Stimulated activated CD4-positive, alpha-beta T cell treated with anti-CD3 and anti-CD28 coated beads, Interleukin-12 subunit alpha, Interleukin-12 subunit beta, amount 100 ng/mL, for 4 hours (primary cell): Measurements from ENCODE around the gene CTSE.

Experiments used
- DNase-seq: peaks from one replicate; pipeline ENCODE4 v3.0.0-alpha.2; 2020

CTSE gene

DNA sequence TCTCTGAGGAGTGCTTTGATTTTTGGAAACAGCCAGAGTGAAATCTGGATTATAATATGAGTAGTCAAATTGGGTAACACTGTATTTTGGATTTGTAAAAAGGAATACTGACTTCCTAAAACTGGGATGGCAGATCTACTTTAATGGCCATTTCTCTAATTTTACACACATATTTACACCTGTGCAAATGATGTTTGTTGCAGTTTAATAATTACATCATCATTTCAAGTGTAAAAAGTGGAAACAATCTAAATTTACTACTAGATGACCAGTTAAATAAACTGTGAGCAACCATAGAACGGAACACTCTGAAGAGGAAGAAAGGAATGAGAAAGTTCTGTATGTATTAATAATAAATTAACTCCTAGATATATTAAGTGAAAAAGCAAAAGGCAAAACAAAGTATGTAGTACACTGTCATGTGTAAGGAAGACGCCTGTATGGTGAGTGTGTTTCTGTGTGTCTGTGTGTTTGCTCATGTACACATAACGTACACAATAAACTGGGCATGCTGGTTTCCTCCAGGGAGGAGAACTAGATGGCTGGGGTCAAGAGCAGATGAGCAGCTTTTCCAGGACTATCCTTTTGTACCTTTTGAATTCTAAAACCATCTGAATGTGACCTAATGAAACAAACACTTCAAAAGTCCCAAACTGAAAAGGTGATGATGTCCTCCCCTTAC is 26.4 kb upstream of the CTSE start:
- no peak for DNase-seq

DNA sequence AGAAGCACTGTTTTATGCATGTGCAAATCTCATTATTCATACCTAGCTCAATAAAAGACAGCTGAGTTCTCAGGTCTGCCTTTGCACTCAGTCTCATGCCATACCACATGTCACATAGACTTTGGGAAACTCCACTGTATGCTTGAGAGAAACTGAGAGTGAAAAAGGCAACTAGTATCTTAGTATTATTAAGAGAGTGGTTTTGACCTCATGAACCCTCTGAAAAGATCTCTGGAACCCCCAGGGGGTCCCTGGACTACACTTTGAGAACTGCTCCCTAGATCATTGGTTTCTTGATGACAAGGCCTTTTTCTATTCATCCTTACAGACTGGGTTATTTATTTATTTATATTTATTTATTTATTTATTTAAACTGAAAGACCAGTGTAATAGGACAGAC is 25.6 kb upstream of the CTSE start:
- DNase-seq = no peak

DNA sequence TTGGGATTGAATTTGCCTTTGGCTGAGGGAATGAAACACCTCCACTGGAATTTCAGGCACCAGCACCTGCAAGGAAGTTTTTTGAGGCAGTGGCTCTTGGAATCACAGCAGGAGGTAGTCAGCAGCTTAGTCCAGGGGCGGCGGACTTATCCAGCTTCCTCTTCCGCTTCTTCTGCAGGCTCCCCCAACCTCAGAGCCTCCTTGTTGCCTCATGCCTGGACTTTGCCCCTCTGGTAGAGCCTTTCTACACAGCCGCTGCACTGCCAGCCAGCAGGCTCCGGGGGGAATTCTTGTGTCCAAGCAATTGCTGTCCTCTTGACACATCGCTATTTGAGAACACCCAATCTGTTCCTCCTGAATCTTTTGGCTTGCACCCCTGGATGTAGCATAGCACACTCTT is 24.9 kb upstream of the CTSE start:
- no peak for DNase-seq

DNA sequence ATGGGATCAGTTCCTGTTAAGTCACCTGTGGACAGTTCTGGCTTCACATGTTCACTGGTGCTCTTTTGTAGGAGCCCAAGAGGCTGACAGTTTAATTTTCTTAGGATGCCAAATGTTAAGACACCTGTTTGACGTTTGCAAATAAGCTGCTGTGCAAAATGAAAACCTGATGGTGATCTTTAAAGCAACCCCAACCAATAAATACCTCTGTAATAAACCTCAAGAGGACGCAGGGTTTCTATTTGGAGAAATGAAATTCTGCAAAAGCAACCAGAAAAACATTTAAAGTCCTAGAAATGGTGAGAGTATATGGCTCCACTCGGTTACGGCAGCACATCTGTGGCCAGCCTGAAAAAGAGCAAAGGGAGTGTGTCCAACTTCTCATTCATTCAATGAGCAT is 23.6 kb upstream of the CTSE start:
- DNase-seq = no peak

DNA sequence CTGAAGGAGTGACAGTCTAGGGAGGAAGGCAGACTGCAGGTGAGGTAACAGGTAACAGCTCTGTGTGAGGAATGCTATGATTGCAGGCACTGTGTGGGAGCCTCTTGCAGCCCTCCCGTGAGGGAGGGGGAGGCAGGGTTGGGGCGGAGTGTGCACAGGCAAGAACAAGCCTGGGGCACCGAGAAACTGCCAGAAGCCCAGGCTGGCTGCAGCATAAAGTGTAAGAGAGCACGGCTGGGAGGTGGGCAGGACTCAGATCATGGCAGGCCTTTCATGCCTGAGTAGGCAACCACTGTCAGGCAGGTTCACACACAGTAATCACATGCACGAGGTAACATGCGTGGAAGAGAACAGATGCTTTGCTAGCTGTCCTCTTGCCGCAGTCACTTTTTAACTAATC is 17.9 kb upstream of the CTSE start:
- DNase-seq = no peak

DNA sequence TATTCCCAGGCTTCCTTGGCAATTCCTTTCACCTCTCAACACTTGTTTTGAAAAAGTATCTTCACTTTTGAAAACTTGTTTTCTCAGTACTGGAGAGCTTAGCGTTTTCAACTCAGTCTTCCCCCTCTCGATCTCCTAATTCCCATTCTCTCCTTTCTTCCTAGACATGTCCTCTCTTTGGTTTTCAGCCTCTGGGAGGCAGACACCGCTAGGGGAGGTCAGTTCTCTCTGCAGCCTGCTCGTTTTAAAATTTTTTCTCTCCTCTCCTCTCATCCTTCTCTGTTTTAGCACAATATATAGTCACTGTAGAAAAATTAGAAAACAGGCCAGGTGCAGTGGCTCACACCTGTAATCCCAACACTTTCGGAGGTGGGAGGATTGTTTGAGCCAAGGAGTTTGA is 16.6 kb upstream of the CTSE start:
- DNase-seq = no peak

DNA sequence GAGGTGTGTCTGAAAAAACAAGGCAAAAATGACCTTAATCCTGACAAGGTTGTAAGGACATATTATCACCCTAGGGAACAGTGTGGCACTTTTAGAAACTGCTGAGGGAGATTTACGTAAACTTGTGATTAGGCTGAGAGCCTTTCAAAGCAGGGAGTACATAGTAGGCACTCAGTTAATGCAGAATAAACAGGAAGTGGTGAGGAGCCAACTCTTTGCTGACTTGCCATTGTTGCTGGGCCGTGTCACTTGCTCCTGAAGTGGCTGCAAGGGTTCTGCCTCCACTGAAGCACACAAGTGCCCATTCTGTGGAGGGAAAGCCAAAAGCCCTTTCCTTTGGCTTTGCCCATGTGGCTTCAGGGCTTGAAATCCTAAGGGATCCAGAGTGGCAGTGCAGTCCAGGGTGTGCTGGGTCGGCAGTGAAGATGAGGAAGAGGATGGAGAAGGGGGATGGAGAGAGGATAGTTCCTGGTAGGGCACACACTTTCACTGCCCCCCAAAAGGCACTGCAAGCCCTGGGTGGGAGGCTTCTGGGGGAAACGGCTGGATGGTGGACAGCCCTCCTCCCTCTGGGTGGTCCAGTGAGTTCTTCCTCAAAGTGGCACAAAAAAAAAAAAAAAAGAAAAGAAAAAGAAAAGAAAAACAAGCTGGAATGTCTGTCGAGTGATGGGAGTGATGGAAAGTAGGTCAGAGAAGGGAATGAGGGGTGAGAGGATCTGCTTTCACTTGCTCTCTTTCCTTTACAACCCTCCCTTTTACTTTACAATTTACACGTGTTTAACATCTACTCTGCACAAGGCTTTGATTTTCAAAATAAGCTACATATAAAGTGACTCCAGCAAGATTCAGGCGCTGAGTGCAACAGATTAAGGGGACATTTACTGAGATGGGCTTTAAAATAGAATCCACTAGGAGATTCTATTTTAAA is 15.6 kb upstream of the CTSE start:
- no peak for DNase-seq

DNA sequence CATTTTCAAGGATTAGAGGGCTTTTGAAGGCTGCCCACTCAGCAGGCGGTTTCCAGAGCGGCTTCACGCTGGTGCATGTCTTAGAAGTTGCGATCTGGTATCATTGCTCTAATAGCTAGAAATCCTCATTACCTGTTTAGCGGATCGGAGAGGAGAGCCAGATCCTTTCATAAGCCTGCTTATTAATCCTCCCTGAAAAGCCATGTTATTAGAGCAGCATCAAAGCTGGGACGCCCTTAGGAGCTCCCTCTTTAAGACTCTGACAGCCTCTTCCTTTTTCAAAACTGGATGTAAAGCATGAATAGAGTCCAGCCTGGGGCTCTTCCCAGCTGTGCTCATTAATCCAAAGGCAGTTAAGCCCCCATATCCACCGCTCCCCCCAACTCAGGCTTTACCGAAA is 13.9 kb upstream of the CTSE start:
- no peak for DNase-seq

DNA sequence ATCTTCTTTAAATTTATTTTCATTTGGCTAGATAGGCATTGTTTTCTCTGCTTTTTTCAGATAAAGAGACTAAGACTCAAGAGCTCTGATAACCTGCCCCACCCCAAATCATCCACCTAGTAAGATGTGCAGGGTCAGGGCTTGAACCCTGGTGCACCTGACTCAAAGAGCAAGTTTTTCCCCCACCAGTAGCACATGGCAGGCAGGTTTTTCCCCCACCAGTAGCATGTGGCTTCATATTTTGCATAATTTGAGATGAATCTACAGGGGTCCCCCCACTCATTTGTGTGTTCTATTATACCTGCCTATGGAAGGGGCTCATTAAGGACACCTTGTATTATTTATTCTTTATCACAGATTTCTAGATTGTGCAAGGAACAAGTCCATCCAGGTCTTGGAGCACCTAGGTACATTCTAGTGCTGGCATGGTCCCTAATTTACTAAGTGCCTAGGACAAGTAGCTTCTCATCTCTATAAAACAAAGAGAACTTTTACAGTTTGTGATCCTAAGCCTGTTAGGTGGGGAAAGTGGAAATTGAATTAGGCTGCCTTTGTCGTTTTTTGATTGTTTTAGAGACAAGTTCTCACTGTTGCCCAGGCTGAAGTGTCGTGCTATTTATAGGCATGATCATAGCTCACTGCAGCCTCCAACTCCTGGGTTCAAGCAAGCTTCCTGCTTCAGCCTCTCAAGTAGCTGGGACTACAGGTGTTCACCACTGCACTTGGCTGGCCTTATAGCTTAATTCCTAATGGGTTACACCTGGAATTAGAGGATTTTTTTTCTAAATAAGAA is 13.2 kb upstream of the CTSE start:
- no peak for DNase-seq

DNA sequence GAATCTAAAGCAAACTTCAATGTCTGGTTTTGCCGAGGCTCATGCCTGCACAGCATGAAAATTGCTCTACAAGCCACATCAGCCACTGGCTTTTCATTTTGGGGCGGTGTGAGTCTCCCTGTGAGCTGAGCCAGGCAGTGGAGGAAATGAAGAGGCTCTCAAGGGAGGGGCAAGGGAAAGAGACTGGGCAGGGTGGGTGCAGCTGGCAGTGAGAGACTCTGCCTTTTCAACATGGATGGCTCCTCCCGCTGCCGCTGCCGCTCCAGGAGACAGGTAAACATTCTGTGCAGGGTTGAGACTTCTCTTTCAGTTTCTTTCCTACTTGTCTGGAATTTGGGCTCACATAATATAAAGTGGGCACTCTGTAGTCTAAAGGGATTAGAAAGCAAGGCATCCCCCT is 11.3 kb upstream of the CTSE start:
- DNase-seq = no peak

DNA sequence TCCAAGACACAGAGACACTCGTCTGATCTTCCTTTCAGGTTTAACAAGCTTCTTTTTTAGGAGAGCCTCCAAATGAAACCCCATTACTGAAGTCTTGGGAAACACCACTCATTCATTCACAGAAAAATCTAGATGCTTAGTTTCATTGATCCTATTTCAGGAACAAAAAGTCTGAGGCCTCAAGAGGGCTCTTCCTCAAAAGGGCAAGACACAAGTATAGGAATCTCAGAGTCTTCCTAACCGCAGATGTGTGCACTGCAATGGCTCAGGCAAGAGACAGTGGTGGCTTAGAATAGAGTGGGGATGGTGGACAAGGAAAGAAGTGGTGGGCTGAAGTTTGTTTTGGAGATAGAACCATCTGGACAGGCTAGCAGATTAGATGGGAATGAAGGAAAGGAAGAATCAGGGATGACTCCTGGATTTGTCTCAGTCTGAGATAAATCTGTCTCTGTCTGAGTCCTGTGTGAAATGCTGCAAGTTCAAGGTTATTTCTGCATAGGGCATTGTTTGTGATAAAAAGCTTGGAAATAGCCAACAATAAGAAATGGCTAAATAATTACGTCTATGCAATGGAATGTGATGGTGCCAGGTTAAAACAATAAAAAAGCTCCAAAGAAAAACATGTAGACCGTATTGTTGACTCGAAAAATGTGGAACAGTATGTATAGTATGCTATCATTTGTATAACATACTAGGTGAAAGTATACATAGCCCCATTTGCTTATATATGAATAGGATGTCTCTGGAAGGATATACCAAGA is 8.9 kb upstream of the CTSE start:
- DNase-seq = no peak

DNA sequence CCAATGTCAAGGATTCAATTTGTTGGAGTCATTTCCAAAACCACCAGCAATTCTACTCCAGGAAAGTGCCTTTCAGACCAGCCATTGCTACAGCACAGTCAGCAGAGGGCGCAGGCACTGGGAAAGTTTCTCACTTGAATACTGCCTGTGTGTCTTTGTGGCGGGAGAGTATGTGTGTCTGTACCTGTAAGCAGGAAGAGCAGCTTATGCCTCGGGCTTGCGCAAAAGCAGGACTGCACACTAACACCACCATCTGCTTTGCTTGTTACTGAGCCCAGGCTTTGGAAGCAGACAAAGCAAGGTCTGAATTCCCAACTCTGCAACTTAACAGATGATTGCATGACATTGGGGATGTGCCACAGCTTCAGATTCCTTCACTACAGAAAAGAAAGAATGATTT is 7.0 kb upstream of the CTSE start:
- peak; percentile 59 for DNase-seq

DNA sequence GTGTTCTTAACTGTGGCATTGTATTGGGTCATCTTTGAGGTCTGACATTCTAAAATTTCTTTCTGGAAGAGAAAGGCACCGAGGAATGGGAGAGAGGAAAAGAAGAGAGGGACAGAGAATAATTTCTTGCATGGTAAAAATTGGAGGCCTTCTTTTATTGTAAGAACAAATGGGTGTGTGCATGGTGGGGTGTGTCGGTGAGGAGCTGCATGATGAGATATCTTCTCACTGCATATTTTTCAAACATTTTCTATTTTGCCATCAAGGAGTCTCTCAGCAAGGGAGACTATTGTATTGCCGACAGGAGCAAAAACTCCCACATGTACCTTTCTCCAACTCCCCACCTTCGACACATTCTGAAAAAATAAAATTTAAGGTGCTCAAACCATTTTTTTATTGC is 6.5 kb upstream of the CTSE start:
- DNase-seq = no peak

DNA sequence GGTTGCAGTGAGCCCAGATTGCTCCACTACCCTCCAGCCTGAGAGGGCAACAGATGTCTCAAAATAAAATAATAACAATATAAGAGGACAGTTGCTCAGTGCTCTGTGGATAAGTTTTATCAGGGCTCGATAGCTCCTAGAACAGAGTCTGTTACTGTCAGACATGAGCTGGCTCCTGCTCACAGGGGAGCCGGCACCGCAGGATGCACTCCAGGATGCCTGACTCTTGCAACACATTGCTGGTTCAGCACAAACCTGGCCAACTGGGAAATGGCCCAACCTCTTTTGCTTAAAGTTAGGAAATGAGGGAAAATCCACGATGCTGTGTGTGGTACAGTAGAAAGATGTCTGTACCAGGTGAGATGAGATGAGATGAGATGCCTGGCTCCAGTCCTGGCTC is 5.8 kb upstream of the CTSE start:
- no peak for DNase-seq

DNA sequence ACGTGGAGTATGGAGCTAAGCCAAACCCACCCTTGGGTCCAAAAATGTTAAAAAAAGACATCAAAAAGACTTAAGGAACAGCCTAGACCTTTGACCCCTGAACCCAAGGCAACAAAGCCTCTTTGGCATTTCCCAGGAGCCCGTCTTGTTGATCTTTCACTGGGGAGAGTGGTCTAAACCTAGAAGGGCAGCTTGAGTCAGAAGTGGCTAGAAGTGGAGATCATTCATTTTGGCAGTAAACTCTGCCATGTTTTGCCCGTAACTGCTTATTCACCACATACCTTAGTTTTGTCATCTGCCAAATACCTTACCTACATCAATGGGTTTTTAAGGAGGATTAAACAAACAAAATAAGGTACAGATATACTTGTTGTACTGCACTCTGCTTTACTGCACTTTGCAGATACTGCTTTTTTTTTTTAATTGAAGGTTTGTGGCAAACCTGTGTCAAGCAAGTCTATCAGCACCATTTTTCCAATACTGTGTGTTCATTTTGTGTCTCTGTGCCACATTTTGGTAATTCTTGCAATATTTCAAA is 1.7 kb upstream of the CTSE start:
- no peak for DNase-seq

DNA sequence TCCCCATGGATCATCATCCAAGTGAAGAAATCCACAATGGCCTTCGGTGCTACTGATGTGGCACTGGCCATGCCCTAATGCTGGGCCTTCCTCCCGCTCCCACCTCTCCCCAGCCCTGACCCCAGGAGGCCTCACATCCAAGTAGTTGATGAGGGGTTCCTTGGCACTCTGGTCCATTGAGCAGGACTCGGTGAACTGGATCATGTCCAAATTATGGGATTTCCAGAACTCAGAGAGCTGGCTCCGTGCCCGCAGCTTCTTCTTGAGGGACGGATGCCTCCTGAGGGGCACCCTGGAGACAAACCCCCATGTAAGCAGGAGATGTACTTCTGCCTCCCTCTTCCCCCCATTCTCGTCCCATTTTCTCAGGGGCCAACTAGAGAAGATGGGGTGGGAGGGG is 929 bp downstream of the CTSE start:
- DNase-seq = no peak

DNA sequence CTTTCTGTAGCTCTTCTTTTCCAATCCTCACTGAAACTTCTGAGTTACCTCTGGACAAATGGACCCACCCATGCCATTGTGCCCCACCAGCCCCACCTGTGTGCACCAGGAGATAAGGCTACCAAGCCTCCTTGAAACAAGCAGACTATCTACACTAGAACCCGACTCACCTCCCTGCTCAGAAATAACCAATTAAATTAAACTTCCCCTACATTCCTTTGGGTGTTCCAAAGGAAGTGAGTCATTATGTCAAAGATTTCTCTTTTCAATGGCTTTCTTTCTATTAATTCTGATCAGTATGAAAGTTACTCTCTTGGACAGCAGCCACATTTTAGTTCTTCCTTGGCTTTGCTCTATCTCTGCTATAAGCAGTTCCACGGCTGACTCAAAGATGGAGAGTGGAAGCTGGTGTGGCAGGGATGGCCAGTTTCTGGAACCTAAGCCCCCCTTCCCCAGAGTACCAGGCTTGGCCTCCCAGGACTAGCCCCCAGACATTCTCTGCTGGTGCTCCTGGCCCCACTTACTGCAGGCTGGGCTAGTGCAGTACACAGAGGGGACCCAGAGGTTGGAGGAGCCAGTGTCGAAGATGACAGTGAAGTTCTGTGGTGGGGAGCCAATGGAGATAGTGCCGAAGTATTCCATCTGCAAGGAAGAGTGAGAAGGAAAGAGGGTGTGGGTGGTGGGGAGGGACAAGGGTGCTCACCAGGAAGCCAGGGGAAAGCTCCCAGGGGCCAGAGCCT is 1.9 kb downstream of the CTSE start:
- DNase-seq = no peak

DNA sequence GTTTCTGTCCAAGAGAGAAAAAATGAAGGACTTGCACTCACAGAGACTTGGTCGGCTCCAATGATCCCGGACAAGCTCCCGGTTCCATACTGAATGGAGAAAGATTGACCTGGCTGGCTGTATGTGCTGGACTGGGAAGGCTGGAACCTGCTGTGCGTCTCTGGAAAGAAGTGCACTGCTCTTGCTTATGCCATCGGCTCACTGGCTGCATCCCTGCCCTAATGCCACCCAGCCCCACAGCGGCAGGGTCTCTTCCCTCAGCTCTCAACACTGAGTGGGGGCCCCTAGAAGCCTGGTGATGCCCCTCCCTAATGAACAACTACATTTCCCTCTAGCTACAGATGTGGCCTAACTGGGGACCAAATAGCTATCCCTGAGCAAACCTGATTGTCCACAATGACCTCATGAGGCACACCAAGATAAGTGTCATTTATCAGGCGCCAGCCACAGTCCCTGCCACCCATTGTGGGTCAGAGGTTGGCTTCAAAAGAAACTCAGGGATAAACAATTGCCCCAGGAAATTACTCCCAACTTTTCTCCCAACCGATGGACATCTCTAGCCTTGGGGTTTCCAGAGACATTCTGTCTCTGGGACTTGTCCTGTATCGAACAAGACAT is 2.6 kb downstream of the CTSE start:
- DNase-seq = no peak

DNA sequence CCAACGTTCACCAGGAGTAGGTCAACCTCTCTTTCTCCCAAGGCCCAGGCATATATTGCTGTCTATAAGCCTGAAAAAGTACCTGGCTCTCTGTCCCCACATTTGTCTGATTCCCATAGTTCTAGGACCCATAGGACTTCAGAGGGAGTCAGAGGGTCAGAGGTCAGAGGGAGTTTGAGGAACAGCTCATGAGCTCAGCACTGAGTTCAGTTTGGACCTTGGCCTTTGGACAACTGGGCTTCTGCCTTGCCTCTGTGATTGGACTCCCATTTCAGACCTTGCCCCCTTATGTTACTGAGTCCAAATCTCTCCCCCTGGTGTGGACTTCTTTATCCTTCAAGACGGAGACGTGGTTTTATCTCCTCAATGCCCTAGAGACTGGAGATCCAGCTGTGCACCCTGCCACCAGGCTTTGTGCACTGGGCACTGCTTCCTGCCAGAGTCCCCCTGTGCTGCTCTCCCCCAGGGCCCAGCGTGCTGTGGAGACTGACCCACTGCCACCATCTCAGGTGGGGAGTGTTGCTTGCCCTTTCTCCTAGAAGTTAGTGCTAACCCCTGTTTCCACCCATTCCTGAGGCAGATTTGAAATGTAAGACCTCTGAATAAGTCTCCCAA is 3.2 kb downstream of the CTSE start:
- DNase-seq = no peak

DNA sequence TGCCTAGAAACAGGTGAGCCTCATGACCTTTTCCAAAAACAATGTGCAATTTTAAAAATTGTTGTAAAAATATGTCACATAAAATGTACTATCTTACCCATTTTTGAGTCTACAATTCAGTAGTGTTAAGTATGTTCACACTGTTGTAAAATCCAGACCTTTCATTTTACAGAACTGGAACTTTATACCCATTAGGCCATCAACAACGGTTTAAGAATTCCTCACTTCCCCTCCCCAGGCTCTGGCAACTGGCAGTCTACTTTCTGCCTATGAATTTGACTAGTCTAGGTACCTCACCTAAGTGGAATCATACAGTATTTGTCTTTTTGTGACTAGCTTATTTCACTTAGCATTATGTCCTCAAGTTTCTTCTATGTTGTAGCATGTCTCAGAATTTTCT is 8.6 kb downstream of the CTSE start:
- DNase-seq = no peak

DNA sequence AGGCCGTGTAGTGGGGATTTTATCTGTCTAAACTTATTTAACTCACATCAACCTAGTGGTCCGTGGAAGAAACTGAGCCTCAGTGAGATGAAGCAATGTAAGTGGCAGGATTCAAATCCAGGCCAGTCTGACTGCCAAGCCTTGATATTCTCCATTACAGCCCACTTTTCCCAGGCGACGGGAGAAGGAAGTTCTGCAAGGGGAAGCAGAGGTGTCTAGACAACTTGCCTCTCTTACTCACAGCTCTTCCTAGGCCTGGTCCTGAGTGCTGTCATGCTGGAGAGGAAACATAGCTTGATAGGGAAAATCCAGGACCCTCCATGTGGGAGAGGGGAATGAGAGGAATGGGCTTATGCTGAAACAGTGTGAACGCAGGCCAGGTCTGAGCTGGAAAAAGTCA is 9.1 kb downstream of the CTSE start:
- DNase-seq = no peak
